GM06990 (cell line): ENCODE results near the gene DOK7.

Source experiments
- DNase-seq: peaks from one replicate; pipeline ENCODE4 v3.0.0-alpha.2; 2011; ENCODE audit not compliant: insufficient read length; ENCODE audit errors: extremely low read depth
- H3K27me3 ChIP-seq: replicated peaks from 2 replicates; pipeline ENCODE4 v1.6.0; 2011; ENCODE audit warnings: low read length; ENCODE audit not compliant: control insufficient read depth, insufficient read depth
- H3K36me3 ChIP-seq: 2 replicates; pipeline ENCODE4 v1.5.1; 2011; ENCODE audit warnings: low read length; ENCODE audit not compliant: control insufficient read depth, insufficient read depth
- H3K4me3 ChIP-seq: replicated peaks from 2 replicates; pipeline ENCODE4 v1.5.1; 2011; ENCODE audit warnings: low read depth, mild to moderate bottlenecking, control low read depth, low read length
- TF ChIP-seq, protein P1 (sequence below): IDR thresholded peaks from 2 replicates; pipeline ENCODE4 v1.5.1; 2011; ENCODE audit warnings: low read length, control low read depth, mild to moderate bottlenecking, inconsistent platforms; ENCODE audit not compliant: insufficient read depth, poor library complexity, severe bottlenecking

The DOK7 gene

DNA sequence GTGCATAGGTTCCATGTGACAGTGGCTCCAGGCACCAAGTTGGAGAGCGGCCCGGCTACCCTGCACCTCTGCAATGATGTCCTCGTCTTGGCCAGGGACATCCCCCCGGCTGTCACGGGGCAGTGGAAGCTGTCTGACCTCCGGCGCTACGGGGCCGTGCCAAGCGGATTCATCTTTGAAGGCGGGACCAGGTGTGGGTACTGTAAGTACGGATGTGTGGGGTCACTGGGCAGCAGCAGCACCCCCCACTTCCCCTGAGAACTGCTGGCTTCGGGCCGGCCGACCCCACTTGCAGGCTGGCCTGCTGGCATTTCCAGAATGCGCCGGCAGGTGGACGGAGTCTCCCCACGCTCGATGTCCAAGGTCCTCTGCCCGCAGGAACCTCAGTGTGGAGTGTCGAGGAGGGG, 13.2 kb downstream of the DOK7 start:
- TF ChIP-seq, protein P1, sequence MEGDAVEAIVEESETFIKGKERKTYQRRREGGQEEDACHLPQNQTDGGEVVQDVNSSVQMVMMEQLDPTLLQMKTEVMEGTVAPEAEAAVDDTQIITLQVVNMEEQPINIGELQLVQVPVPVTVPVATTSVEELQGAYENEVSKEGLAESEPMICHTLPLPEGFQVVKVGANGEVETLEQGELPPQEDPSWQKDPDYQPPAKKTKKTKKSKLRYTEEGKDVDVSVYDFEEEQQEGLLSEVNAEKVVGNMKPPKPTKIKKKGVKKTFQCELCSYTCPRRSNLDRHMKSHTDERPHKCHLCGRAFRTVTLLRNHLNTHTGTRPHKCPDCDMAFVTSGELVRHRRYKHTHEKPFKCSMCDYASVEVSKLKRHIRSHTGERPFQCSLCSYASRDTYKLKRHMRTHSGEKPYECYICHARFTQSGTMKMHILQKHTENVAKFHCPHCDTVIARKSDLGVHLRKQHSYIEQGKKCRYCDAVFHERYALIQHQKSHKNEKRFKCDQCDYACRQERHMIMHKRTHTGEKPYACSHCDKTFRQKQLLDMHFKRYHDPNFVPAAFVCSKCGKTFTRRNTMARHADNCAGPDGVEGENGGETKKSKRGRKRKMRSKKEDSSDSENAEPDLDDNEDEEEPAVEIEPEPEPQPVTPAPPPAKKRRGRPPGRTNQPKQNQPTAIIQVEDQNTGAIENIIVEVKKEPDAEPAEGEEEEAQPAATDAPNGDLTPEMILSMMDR = no peak
- H3K4me3 ChIP-seq = no peak overlapping the region
- no peak for DNase-seq
- no peaks in the 10 kb centered on the region for H3K36me3 ChIP-seq
- H3K27me3 ChIP-seq = no peaks in the 10 kb centered on the region; the same call in 1 of the 2 replicates

DNA sequence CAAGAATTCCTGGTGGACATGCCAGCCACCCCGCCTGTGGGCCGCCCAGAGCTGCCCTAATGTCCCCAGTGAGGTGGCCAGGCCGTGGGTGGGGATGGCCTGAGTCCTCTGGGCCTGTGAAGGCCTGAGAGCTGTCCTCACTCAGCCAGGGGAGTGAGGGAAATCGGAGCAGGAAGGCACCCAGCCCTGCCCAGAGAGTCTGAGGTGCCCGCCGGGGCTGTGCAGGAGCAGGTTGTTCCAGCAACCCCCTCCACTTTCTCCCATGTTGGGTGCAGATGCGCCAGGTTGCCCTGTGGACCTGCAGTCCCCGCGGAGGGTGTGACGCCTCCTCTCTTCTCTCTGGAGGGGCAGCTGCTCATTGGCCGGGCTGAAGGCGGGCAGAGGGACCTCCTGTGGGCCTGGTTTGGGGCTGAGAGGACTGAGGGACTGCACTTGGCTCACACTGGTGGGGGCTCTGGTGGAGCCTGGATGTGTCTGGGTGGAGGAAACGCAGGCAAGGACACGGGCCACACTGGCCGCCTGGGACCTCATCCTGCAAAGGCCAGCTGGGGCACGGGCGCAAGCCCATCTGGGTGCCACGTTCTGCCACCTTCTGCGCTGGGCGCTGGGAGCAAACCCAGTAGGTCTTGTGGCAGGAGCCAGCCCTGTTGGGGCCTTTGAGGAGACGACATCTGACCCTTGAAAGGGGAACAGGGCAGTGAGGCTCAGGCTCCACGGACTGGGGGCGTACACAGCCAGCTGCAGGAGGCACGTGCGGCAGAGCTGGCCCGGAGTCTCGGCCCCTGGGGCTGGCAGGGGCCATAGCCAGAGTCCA, 14.0 kb downstream of the DOK7 start:
- H3K27me3 ChIP-seq = no peaks in the 10 kb centered on the region; the same call in 1 of the 2 replicates
- H3K36me3 ChIP-seq = no peaks in the 10 kb centered on the region
- TF ChIP-seq, protein P1 = no peak
- DNase-seq = no peak
- no peak overlapping the region for H3K4me3 ChIP-seq

DNA sequence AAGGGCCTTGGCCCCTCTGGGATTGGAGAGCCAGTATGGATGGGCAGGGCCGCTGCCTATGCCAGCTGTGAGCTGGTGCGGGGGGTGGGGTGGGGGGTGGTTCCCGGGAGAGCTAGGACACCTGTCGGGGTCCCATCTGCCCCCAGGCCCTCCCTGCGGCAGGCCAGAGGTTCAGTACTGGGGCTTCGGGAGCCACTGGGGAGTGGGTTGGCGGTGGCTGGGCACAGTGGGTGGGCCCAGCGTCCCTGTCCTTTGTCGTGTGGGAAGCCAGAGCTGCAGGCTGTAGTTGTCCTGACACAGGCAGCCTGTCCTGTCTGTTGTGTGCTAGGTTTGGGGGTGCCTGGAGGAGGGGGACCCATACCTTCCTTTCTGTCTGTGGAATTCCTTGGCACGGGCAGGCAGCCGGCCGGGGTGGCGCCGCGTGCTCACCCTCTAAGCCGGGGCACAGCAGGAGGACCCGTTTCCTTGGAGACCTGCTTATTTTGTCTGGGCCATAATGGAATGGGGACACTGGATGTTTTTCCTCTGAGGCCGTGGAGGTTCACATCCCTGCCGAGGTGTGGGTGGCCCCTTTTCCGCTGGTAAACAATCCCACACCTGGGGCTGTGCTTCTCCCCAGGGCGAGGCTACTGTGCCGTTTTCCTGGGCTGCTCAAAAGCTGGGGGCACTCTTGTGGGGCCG, 14.8 kb downstream of the DOK7 start:
- no peak overlapping the region for H3K4me3 ChIP-seq
- H3K27me3 ChIP-seq = no peaks in the 10 kb centered on the region; the same call in 1 of the 2 replicates
- H3K36me3 ChIP-seq = no peaks in the 10 kb centered on the region
- no peak for DNase-seq
- TF ChIP-seq, protein P1 = no peak

DNA sequence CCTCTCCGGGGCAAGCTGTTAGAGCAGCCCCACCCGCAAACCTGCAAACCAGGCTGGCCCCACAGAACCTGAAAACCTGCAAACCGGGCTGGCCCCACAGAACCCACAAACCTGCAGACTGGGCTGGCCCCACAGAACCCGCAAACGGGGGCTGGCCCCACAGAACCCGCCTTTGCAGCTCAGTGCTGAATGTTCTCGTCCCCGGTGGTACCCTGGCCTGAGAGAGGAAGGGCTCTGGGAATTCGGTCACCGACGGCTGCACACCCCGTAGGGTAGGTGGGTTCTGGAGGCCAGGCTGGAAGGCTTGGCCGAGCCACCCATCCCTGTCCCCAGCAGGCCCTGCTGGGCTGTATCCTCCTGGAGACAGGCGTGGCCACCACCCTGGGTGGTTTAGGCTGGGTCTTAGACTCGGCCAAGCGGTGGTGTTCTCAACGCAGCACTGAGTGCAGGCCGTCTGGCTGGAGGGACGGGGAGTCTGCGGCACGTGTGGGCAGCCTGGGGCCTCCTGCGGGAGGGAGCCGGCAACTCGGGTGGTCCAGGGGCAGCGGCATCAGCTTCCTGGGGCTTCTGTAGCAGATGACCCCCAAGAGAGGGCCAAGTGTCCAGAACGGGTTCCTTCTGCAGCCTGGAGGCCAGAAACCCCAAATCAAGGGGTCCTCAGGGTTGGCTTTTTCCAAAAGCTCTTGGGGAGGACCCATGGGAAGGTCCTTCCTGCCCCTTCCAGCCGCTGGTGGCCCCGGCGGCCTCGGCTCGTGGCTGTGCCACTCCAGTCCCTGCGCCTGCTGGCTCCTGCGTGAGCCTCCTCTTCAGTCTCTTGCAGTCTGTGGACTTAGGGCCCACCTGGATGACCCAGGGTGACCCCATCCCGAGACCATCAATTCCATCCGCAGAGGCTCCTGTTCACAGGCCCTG, 15.6 kb downstream of the DOK7 start:
- TF ChIP-seq, protein P1 = no peak
- Histone ChIP-seq H3K36me3 (no peaks in the 10 kb centered on the region), H3K4me3 (no peak overlapping the region), H3K27me3 (no peaks in the 10 kb centered on the region; the same call in 1 of the 2 replicates)
- DNase-seq = no peak

DNA sequence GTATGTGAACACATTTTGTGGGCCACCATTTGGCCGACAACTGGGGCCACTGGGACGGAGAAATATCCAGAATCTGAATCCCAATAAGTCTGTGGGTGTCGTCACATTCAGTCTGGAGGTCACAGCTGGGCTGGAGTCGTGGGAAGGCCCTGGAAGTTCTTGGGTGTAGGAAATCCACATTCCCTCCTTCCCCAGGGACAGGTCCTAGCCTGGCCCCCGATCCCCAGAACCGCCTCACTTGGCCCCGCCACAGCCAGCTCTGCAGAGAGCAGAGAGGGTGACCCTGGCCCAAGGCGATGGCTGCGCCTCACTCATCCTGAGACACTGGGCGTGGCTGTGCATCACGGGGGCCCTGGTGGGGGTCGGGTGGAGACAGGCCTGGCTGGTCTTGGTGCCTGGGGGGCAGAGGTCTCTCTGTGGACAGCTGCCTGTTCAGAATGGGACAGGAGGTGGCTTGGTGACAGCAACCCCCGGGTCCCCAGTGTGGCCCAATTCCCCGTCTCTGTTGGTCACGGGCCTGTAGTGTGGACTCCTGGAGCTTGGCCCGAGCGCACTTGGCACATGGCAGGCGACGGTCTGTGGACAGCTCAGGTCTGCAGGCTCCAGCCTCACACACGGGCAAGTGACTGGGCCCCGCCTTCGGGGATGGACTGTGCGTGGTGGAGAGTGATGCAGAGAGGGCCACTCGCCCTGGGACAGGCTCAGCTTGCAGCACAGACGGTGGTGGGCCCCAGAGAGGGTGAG, 16.4 kb downstream of the DOK7 start:
- TF ChIP-seq, protein P1 = no peak
- no peak for DNase-seq
- no peaks in the 10 kb centered on the region; the same call in 1 of the 2 replicates for H3K27me3 ChIP-seq
- H3K4me3 ChIP-seq = no peak overlapping the region
- H3K36me3 ChIP-seq = no peaks in the 10 kb centered on the region
